HL-60 (cell line): ENCODE data around the gene CSRNP2.

Experiments
- CTCF ChIP-seq: IDR thresholded peaks from one replicate; pipeline ENCODE4 v1.5.1; 2011; ENCODE audit warnings: low read length, control low read depth, inconsistent platforms; ENCODE audit not compliant: insufficient read depth
- POLR2AphosphoS5 ChIP-seq: IDR thresholded peaks from 2 replicates; pipeline ENCODE4 v1.6.1; 2012; ENCODE audit warnings: low read depth

- TF ChIP-seq CTCF (no peak), POLR2AphosphoS5 (no peak; the same call in 1 of the 2 replicates)
These were observed 34.6 kb downstream of the CSRNP2 start for GRCh38 chr12:51048661-51049251.
